Subcutaneous abdominal adipose tissue (tissue), 5 donors: ENCODE data around the gene SOWAHB.
"Not testable (repeated sequence)": the region's sequence is repeated elsewhere in the genome, so short reads cannot be mapped to it uniquely, and the experiment has no call there.

Experiments used
- H3K27ac ChIP-seq: one replicate; pipeline ENCODE4 v1.7.0; 2013; ENCODE audit warnings: low read depth, mild to moderate bottlenecking, inconsistent platforms, low read length, moderate library complexity
- H3K27me3 ChIP-seq, 5 donors: one replicate each; pipeline ENCODE4 v1.7.0; 2013; ENCODE audit warnings: low read length in 5 of 5, inconsistent platforms in 1 of 5; ENCODE audit not compliant: control insufficient read depth in 5 of 5, insufficient read depth in 4 of 5
- H3K36me3 ChIP-seq, 5 donors: one replicate each; pipeline ENCODE4 v1.7.0; 2013; ENCODE audit warnings: low read length in 5 of 5; ENCODE audit not compliant: control insufficient read depth in 5 of 5, insufficient read depth in 5 of 5
- H3K4me1 ChIP-seq, 5 donors: one replicate each; pipeline ENCODE4 v1.7.0; 2013; ENCODE audit warnings: low read length in 5 of 5, mild to moderate bottlenecking in 3 of 5, moderate library complexity in 1 of 5; ENCODE audit not compliant: control insufficient read depth in 5 of 5, insufficient read depth in 5 of 5
- H3K4me3 ChIP-seq, 5 donors: one replicate each; pipeline ENCODE4 v1.7.0; 2013; ENCODE audit warnings: low read length in 5 of 5, low read depth in 1 of 5
- H3K9ac ChIP-seq, 5 donors: one replicate each; pipeline ENCODE4 v1.7.0; 2013; ENCODE audit warnings: low read length in 5 of 5, mild to moderate bottlenecking in 4 of 5, moderate library complexity in 3 of 5
- H3K9me3 ChIP-seq, 5 donors: one replicate each; pipeline ENCODE4 v1.7.0; 2013; ENCODE audit warnings: low read length in 5 of 5; ENCODE audit not compliant: control insufficient read depth in 5 of 5
- donor health status: healthy.
- donor health status: healthy.
- donor health status: healthy.
- donor health status: healthy.
- donor health status: healthy.

Gene SOWAHB

DNA sequence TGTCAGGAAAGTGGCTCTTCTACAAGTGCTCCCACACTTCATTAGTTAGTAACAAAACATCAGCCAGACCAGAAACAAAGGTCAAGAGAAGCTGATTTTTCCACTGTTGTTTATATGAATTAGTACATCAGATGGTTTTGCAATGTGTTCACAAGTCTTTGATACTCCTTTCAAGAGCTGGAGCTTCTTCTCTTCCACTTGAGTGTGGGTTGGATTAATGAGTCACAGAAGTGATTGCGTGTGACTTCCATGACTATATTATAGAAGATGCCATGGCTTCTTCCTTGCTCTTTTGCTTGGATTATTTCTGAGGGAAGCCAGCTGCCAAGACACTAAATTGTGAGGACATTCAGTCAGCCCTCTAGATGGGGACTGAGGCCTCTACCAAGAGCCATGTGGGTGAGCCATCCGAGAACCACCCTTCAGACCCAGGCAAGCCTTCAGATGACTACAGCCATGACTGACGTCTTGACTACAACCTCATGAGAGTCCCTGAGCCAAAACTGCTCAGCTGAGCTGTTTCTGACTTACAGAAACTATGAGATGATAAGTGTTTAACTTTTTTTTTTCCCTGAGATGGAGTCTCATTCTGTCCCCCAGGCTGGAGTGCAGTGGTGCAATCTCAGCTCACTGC, 18.1 kb downstream of the SOWAHB start:
- no peaks in the 10 kb centered on the region for H3K36me3 ChIP-seq
- no peak overlapping the region for H3K9ac ChIP-seq
- no peak overlapping the region for H3K27ac ChIP-seq
- no peak overlapping the region for H3K4me3 ChIP-seq
- peaks cover 0 to 3% (median 0%) of the 10 kb centered on the region in 5 donors for H3K27me3 ChIP-seq
- H3K4me1 ChIP-seq, result no peaks in the 10 kb centered on the region
- H3K9me3 ChIP-seq, result no peaks in the 10 kb centered on the region

DNA sequence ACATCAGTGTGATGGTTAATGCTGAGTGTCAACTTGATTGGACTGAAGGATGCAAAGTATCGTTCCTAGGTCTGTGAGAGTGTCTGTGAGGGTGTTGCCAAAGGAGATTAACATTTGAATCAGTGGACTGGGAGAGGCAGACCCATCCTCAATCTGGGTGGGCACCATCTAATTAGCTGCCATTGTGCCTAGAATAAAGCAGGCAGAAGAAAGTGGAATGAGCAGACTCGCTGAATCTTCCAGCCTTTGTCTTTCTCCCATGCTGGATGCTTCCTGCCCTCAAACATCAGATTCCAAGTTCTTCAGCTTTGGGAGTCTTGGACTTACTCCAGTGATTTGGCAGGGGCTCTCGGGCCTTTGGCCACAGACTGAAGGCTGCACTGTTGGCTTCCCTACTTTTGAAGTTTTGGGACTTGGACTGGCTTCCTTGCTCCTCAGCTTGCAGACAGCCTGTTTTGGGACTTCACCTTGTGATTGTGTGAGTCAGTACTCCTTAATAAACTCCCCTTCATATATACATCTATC, 19.2 kb downstream of the SOWAHB start:
- not testable (repeated sequence) for H3K27me3 ChIP-seq, H3K4me3 ChIP-seq, H3K4me1 ChIP-seq, H3K9ac ChIP-seq, H3K9me3 ChIP-seq, H3K36me3 ChIP-seq, H3K27ac ChIP-seq

DNA sequence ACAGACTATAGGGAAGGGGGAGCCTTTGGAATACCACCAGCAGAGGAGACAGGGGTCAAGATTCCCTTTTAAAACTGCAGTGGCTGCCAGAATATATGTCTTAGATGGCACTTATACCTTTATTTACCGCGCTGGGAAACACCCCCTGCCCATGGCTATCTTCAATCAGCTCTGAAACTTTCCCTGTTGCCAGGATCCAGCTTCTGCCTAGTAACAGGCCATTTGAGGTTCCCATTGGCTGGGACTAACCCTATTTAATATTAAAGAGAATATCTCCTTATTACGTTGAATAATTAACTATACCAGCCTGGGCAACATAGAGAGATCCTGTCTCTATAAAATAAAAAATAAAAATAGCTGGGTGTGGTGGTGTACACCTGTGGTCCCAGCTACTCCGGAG, 23.8 kb downstream of the SOWAHB start:
- Histone ChIP-seq H3K4me3 (no peak overlapping the region), H3K36me3 (no peaks in the 10 kb centered on the region), H3K9ac (no peak overlapping the region), H3K27me3 (no peaks in the 10 kb centered on the region), H3K4me1 (no peaks in the 10 kb centered on the region), H3K9me3 (no peaks in the 10 kb centered on the region), H3K27ac (no peak overlapping the region)

DNA sequence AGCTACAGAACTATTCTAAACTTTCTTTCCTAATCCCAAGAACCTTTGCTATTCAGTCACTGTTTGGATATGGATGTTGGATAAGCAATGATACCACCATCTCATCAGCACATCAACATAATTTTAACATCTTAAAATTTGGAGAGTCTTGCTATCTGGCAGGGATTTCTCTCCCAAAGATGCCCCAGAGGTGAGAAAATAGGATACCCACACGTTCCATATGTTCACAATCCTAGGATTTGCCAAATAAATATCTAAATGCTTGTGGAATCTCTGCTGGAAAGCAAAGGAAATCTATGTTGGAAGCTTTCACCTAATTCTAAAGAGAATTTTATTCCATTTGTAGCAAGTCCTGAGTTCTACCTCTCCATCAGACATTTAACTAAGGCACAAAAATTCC, 24.4 kb downstream of the SOWAHB start:
- H3K9ac ChIP-seq, result no peak overlapping the region
- H3K4me3 ChIP-seq, result no peak overlapping the region
- H3K4me1 ChIP-seq, result no peaks in the 10 kb centered on the region
- no peaks in the 10 kb centered on the region for H3K27me3 ChIP-seq
- H3K36me3 ChIP-seq, result no peaks in the 10 kb centered on the region
- H3K9me3 ChIP-seq, result no peaks in the 10 kb centered on the region
- no peak overlapping the region for H3K27ac ChIP-seq

DNA sequence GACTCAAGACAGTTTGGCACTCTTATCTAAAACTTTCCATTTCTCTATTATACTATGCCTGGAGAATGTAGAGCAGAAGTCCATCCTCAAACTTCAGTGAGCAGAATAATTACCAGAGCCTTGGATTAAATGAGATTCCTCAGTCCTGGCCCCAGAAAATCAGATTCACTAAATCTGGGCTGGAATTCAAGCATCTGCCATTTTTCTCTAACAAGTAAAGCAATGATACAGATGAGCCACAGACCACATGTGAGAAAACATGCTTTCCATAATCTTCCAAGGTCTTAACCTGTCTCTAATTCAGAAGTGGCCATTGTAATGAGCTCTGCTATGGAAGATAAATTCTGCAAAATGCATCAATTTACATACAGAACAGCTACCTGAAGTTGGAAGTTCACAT, 25.4 kb downstream of the SOWAHB start:
- H3K27ac ChIP-seq, result no peak overlapping the region

DNA sequence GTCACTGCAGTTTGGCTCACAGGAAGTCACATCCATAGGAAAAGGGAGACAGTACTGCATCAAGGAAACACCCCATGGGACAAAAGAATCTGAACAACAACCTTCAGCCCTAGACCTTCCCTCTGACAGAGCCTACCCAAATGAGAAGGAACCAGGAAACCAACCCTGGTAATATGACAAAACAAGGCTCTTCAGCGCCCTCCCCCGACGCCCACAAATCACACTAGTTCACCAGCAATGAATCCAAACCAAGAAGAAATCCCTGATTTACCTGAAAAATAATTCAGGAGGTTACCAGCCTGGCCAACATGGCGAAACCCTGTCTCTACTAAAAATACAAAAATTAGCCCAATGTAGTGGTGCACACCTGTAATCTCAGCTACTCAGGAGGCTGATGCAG, 29.2 kb downstream of the SOWAHB start:
- H3K27me3 ChIP-seq, H3K4me1 ChIP-seq, H3K9me3 ChIP-seq, H3K9ac ChIP-seq, H3K36me3 ChIP-seq, H3K4me3 ChIP-seq, H3K27ac ChIP-seq: not testable (repeated sequence)

More for the DNA sequence above, 25.4 kb downstream of the SOWAHB start:
- no peak overlapping the region for H3K9ac ChIP-seq
- no peaks in the 10 kb centered on the region for H3K27me3 ChIP-seq
- H3K9me3 ChIP-seq, result no peaks in the 10 kb centered on the region
- no peaks in the 10 kb centered on the region for H3K4me1 ChIP-seq
- H3K36me3 ChIP-seq, result no peaks in the 10 kb centered on the region
- H3K4me3 ChIP-seq, result no peak overlapping the region

DNA sequence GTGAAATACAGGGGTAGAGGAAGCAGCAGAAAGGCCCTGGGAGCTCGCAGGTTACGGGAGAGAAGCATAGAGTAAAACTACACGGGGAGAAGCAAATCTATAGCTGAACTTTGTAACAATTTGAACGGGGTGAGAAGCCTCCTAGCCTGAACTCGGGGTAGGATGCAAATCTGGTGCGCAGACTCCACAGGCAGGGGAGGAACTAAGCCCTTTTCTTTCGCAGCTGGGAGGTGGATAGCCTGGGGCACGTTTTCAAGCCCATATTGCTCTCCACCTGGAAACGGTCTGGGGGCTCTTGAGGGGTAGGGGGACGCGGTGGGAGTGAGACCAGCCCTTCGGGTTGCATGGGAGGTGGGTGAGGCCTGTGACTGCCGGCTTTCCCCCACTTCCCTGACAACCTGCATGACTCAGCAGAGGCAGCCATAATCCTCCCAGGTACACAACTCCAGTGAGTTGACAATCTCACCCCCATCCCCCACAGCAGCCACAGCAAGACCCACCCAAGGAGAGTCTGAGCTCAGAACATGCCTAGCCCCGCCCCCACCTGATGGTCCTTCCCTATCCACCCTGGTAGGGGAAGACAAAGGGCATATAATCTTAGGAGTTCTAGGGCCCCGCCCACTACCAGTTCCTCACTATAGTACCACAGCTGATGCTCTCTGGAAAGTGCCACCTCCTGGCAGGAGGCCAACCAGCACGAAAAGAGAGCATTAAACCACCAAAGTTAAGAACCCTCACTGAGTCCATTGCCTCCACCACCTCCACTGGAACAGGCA, 29.9 kb downstream of the SOWAHB start:
- peaks cover 0 to 5% (median 0%) of the 10 kb centered on the region in 5 donors for H3K27me3 ChIP-seq
- no peaks in the 10 kb centered on the region for H3K36me3 ChIP-seq
- no peak overlapping the region for H3K9ac ChIP-seq
- no peaks in the 10 kb centered on the region for H3K4me1 ChIP-seq
- H3K27ac ChIP-seq, result no peak overlapping the region
- H3K4me3 ChIP-seq, result no peak overlapping the region
- H3K9me3 ChIP-seq, result no peaks in the 10 kb centered on the region

DNA sequence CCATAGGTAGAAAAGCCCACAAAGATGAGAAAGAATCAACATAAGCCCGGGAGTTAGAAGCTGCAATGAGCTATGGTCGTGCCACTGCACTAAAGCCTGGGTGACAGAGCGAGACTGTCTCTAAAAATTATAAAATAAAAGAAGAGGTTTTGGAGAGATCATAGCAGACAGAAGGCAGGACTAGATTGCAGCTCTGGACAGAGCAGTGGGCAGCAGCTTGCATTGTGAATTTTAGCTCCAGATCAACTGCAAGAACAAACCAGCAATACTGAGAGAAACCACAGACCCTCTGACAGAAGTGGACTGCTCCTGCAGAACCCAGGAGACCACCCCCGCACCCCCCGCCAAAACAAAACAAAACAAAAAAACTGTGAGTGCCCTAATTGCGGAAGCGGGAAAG, 30.6 kb downstream of the SOWAHB start:
- H3K4me3 ChIP-seq, result no peak overlapping the region
- no peak overlapping the region for H3K9ac ChIP-seq
- no peak overlapping the region for H3K27ac ChIP-seq
- H3K4me1 ChIP-seq, result no peaks in the 10 kb centered on the region
- peaks cover 0 to 5% (median 0%) of the 10 kb centered on the region in 5 donors for H3K27me3 ChIP-seq
- no peaks in the 10 kb centered on the region for H3K36me3 ChIP-seq
- H3K9me3 ChIP-seq, result no peaks in the 10 kb centered on the region

DNA sequence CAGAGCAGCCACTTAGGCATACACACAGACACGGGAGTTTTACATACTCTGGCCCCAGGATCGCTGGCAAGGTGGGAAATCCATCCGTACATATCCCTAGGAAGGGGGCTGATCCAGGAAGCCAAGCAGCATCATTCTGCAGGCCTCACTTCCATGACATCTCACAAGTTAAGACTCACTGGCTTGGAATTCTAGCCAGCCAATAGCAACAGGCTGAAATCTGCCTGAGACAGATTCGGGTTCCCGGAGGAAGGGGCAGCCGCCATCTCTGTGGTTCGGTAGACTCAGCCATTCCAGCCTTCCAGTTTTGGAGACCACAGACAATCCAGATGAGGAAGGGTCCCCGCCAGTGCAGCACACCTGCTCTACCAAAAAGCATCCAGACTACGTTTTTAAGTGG, 31.3 kb downstream of the SOWAHB start:
- Histone ChIP-seq H3K9me3 (no peaks in the 10 kb centered on the region), H3K27ac (no peak overlapping the region), H3K4me3 (no peak overlapping the region), H3K36me3 (no peaks in the 10 kb centered on the region), H3K27me3 (peaks cover 0 to 5% (median 0%) of the 10 kb centered on the region in 5 donors), H3K9ac (no peak overlapping the region), H3K4me1 (no peaks in the 10 kb centered on the region)

DNA sequence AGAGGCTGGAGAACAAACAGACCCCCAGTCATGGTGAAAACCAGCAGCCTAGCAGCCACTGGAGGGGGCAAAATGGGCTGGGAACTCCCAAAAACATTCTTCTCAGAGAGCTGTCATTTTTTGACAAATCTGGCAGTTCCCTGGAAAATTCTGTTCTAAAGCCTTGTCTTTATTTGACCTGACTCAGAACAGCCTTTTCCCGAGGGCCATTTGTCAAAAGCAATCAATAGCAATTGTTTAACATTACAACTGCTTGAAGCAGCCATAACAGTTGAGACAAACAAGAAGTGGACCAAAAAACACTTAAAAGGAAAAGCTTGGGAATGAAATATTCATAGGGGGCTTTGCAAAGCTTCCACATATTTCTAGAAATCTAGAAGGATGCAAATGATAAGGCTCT, 39.6 kb downstream of the SOWAHB start:
- Histone ChIP-seq H3K27ac (no peak overlapping the region), H3K4me1 (peaks cover 0 to 17% (median 15%) of the 10 kb centered on the region in 5 donors), H3K27me3 (no peaks in the 10 kb centered on the region), H3K4me3 (no peak overlapping the region), H3K9ac (no peak overlapping the region), H3K9me3 (no peaks in the 10 kb centered on the region), H3K36me3 (no peaks in the 10 kb centered on the region)
